ENCODE results near the gene DHH. TPM values are rescaled to one million over a fixed set of nuclear protein-coding genes. Genes with fewer than 3 reads are reported as not detected.

The DHH gene
- polyA plus RNA-seq, 1 of the 3 experiments (the other 2 are of a cell fraction): 0.13 TPM

DNA sequence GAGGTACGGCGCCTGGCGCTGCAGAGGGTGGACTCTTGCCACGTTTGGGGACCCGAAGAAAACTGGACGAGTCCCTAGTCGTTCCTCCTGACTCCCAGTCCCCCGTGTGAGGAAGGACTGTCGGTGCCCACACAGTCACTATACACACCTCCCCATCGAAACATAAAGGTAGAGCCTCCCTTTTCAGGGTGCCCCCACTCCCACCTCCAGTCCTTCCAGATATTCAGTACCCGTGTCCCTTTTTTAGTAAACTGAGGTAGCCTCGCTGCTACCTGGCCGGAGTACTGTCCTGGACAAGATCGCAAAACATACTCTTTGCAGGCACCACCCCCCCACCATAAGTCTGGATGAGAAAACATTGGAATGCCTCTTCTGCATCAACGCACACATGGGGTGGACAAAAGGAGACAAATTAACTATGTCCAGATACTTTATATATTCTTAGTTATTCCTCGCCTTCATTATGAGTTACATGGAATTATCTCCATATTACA, 33.4 kb downstream of the DHH start:
- Histone ChIP-seq H2AFZ (ENCODE audit: low read depth) (peak overlapping the region; percentile 88), H3K79me2 (ENCODE audit: insufficient read depth) (peaks cover 53% of the 10 kb centered on the region), H4K20me1 (ENCODE audit: insufficient read depth) (peaks cover 29% of the 10 kb centered on the region), H3K4me3 (ENCODE audit: low read depth in 2 of 2, low read length in 1 of 2) (peak overlapping the region; percentile 90 to 96), H3K4me1 (ENCODE audit: control insufficient read depth in 1 of 2, insufficient read depth in 2 of 2, low read depth in 1 of 2, low read length in 1 of 2) (peaks cover 11 to 31% of the 10 kb centered on the region in 2 experiments; a peak in 3 of 4 replicates), H3K9me3 (no peaks in the 10 kb centered on the region), H3F3A (replicated peaks; ENCODE audit: insufficient read depth) (peaks cover 8% of the 10 kb centered on the region), H3K27me3 (ENCODE audit: insufficient read depth) (no peaks in the 10 kb centered on the region), H3K36me3 (replicated peaks in 1 of 2; ENCODE audit: control insufficient read depth in 1 of 2, insufficient read depth in 2 of 2, low read length in 1 of 2) (no peaks in the 10 kb centered on the region), H3K9me2 (no peaks in the 10 kb centered on the region), H3K9ac (peak overlapping the region; percentile 98), H3K27ac (ENCODE audit: low read depth in 2 of 2, low read length in 1 of 2) (peak overlapping the region; percentile 93 to 97), H3K4me2 (peak overlapping the region; percentile 96)
- POLR2A ChIA-PET: no interaction called here
- TF ChIP-seq MEF2A (IDR thresholded peaks at IDR 0.05; ENCODE audit: borderline replicate concordance, low read depth) (no peak), FOXM1 (IDR thresholded peaks at IDR 0.05; ENCODE audit: low read depth) (no peak), RCOR1 (IDR thresholded peaks at IDR 0.05; ENCODE audit: low read length) (no peak), GABPA (IDR thresholded peaks at IDR 0.05; ENCODE audit: low read depth) (no peak), TEAD4 (IDR thresholded peaks at IDR 0.05; ENCODE audit: borderline replicate concordance, insufficient read depth) (no peak), JUND (IDR thresholded peaks at IDR 0.05) (no peak), RAD21 (IDR thresholded peaks at IDR 0.05; ENCODE audit: low read length) (no peak), ELF1 (IDR thresholded peaks at IDR 0.05) (no peak), YY1 (IDR thresholded peaks at IDR 0.05; ENCODE audit: low read depth) (no peak), GATA2 (CRISPR knock-in tag; IDR thresholded peaks at IDR 0.05) (no peak), NRF1 (IDR thresholded peaks at IDR 0.05; ENCODE audit: low read depth, low read length) (no peak), FOXJ3 (CRISPR knock-in tag; IDR thresholded peaks at IDR 0.05) (no peak), FOSL2 (IDR thresholded peaks at IDR 0.05; ENCODE audit: borderline replicate concordance, low read depth) (no peak), SMC3 (IDR thresholded peaks at IDR 0.05; ENCODE audit: low read depth, low read length) (no peak), RXRA (IDR thresholded peaks at IDR 0.05; ENCODE audit: borderline replicate concordance, low read depth) (no peak)
- TF ChIP-seq, protein P1, sequence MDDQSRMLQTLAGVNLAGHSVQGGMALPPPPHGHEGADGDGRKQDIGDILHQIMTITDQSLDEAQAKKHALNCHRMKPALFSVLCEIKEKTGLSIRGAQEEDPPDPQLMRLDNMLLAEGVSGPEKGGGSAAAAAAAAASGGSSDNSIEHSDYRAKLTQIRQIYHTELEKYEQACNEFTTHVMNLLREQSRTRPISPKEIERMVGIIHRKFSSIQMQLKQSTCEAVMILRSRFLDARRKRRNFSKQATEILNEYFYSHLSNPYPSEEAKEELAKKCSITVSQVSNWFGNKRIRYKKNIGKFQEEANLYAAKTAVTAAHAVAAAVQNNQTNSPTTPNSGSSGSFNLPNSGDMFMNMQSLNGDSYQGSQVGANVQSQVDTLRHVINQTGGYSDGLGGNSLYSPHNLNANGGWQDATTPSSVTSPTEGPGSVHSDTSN (IDR thresholded peaks at IDR 0.05): no peak
- TF ChIP-seq, protein P2, sequence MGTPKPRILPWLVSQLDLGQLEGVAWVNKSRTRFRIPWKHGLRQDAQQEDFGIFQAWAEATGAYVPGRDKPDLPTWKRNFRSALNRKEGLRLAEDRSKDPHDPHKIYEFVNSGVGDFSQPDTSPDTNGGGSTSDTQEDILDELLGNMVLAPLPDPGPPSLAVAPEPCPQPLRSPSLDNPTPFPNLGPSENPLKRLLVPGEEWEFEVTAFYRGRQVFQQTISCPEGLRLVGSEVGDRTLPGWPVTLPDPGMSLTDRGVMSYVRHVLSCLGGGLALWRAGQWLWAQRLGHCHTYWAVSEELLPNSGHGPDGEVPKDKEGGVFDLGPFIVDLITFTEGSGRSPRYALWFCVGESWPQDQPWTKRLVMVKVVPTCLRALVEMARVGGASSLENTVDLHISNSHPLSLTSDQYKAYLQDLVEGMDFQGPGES (IDR thresholded peaks at IDR 0.05; ENCODE audit: low read depth, low read length): no peak
- 3% methylated on average over 16 of the region's 16 CpGs for WGBS (ENCODE audit: low lambda C conversion rate)
- no peak for DNase-seq
- CTCF ChIA-PET: interaction anchor here (0.7 to 15.9 kb wide), 6 partner anchors 16 to 69 kb away, joined by 3 to 300 read pairs (median 34); partner anchors contain the start of gene DHH

Data from SK-N-SH (cell line).